NCI-H2196 (cell line): ENCODE data around the gene MRPL10.

Experiments used
- DNase-seq: peaks from one replicate; lab custom pipeline; 2025; ENCODE audit not compliant: unreplicated experiment; lab: John Stamatoyannopoulos, UW

Gene MRPL10

DNA sequence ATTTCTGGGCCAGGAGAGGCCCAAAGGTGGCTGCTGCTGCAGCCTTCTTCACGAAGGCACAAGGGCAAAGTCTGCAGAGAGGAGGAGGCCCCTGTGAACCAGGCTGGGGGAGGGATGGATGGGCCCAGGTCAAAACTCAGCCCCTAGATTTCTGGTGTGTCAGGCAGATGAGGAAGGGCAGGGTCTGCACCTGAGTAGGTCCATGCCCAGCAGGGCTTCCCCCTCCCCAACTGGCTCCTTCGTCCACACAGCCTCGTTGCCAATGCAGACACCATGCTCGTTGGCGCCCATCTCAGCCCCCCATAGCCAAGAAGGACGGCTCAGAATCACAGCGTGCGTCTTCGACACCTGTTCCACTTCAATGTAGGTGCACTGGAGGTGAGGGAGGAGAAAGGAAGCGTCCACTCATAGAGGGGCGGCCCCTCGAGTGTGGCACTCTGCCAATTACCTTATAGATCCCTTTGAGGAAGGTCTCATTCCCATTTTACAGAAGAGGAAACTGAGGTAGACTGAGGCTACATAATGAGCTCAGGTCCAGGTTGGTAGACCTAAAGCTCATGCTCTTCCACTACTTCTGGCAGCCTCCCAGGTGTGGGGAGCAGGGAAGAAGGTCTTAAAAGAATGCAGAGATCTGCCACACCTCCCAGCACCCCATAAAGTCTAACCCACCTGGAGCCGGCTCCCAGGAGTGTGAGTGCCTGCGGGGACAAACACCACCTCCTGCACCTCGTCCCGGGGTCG lies 8.8 kb upstream of the MRPL10 start:
- DNase-seq = no peak

DNA sequence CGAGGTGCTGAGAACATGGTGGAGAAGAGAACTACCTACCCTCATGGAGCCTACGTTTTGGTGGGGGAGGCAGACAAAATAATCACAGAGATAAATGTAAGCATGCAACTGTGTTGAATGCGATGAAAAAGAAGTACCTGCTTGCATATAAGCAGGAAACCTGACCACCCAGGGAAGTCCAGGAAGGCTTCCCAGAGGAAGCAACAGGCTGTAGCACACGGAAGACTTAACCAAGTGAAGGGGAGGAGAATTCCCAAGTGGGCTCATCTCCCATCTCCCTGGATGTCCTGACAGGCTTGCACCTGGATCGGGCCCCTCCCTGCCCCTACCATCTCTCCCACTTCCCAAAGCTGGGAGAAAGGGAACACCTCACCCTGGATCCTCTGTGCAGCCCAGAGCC lies 7.7 kb upstream of the MRPL10 start:
- DNase-seq = no peak

DNA sequence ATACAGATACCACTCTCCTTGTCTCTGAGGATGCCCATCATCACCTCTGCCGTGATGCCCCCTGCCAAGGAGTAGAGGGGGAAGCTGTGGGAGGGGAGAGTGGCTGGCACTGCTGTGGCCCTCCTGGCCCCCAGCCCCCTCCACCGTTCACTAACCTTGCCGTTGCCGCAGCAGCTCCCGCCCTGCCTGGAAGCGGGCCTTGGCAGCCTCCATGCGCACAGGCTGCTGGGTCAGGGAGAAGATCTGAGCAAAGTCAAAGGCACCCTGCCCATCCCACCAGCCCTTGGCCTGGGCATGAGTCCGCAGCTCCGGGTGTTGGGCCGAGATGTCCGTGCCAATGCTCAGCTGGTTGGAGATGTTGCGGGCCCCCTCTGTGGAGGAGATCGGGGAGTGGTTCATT lies 7.3 kb upstream of the MRPL10 start:
- no peak for DNase-seq

DNA sequence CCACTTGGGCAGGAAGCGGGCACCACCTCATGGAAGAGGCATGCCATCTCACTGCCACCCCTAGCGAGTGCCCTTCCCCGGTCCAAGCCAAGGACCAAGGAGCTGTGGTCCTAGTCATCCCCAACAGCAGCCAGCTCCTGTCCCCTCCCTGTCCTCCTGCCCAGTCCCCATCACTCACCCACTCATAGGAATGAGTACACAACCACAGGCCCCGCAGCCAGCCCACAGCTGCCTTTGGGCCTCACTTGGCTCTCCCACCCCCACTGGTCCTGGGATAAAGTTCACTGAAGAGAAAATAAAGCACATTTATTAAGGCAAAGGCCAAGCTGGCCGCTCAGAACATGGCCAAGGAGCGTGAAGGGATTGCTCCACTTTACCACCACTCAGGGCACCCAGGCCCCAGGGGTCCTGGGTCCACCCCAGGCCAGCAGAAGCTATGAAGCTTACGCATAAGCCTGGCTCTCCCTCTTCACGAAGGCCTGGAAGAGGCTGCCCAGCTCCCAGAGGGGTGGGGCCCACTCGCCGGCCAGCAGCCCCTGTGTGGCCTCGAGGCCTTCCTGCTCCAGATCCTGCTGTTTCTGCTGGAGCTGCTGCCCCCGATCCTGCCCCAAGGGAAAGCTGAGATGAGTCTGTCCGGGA lies 6.2 kb upstream of the MRPL10 start:
- DNase-seq = no peak

DNA sequence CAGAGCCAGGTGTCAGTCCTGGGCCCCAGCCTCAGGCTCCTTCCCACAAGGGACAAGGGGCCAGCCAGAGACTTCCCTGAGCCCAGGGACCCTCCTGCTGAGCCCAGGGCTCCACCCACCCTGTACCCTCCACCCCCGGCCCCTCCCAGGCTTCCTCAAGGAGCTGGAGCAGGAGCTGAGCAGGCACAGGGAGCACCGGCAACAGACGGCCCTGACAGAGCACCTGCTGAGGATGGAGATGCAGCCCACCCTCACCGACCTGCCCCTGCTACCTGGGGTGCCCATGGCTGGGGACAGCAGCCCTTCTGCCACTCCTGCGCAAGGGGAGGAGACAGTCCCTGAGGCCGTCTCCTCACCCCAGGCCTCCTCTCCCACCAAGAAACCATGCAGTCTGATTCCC lies 5.3 kb upstream of the MRPL10 start:
- no peak for DNase-seq

DNA sequence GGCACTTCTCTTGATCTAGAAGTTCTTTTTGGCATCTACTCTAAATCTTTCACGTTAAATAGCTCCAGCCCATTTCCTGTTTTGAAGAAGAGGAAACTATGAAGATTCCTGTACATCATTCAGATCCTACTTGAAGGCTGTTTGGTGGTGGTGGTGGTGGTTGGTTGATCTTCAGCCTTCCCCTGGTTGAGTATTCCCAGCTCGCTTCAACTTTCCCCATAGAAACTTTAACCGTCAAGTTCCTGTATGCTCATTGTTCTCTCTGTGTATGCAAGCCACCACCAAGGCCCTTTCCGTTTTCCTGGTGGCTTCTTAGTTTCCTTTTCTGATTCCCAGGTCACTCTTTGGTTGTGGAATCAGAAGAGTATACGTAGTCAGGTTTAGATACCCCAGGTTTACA lies 3.4 kb upstream of the MRPL10 start:
- DNase-seq = no peak

DNA sequence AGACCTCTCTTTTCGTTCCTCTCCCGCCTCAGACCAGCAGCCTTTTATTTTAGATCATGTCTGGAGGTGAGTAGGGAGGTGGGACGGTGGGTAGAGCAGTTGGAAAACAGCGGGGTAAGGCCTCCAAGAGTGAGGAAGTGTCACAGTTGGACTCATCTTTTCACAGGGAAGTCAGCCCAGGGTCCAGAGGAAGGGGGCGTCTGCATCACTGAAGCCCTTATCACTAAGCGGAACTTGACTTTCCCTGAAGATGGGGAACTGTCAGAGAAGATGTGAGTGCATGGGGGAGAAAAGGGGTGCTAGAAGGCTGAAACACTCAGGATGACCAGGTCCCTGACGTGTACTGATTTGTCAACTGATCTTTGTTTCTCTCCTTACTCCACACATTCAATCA lies 590 bp upstream of the MRPL10 start:
- no peak for DNase-seq

DNA sequence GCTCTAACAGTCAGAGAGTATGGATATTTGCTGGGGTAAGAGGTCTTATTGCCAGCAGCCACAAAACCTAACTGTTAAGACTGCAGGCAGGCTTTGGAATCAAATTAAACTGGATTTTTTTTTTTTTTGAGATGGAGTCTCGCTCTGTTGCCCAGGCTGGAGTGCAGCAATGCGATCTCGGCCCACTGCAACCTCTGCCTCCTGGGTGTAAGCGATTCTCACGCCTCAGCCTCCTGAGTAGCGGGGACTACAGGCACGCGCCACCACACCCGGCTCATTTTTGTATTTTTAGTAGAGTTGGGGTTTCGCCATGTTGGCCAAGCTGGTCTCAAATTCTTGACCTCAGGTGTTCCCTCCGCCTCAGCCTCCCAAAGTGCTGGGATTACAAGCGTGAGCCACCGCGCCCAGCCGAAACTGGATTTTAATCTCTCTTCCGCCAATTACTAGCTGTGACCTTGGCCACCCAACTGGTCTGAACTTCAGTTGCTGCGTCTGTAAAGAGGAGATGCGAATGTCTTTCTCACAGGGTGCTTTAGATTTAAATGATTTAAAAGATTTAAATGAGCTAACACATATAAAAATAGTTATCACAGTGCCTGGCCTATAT lies 842 bp downstream of the MRPL10 start:
- DNase-seq = no peak

DNA sequence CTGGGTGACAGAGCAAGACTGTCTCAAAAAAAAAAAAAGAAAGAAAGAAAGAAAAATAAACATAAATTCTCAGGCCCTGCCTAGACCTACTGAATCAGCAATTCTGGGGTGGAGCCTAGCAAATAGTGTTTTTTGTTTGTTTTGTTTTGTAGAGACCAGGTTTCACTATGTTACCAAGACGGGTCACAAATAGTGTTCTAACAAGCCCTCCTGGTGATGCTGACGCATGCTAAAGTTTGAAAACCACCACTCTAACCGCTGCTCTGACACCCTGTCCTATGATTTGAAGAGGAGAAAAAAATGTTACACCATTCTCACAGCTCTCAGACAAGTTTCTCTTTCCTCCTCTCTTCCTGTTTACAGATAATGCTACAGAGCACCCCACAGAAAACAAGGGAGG lies 1.5 kb downstream of the MRPL10 start:
- DNase-seq = no peak

DNA sequence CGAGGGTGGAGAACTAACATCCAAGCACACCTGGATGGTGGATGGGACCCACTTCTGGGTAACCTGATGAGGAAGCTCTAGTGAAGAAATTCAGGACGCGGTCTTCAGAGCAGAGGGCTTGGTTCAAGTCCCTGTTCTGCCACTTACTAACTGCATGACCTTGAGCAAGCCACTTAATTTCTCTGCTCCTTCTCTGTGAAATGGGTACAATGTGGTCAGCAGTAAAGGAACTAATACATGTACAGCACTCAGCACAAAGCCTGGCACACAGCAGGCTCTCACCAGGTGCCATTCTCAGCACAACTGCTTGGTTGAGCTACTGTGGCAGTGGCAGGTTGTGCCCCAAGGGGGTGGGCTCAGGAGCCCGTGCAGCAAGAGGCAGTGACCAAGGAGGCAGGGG lies 7.8 kb downstream of the MRPL10 start:
- no peak for DNase-seq

DNA sequence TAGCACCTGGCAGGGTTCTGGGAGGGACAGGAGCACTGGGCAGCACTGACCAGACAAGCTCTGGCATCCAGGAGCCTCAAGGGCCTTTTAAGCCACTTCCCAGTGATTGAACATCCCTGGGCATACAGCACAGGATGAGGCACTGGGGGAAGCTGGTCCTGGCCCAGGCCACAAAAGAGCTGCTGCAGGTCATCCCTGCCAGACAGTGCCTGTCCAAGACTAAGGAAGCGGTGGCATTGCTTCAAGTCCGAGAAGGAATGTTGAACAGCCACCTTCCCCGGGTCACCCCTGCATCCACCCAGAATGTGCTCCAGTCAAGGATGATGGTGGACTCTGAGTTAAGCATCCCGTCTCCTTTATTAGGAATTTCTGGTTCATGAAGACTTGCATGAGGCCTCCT lies 8.6 kb downstream of the MRPL10 start:
- DNase-seq = no peak

DNA sequence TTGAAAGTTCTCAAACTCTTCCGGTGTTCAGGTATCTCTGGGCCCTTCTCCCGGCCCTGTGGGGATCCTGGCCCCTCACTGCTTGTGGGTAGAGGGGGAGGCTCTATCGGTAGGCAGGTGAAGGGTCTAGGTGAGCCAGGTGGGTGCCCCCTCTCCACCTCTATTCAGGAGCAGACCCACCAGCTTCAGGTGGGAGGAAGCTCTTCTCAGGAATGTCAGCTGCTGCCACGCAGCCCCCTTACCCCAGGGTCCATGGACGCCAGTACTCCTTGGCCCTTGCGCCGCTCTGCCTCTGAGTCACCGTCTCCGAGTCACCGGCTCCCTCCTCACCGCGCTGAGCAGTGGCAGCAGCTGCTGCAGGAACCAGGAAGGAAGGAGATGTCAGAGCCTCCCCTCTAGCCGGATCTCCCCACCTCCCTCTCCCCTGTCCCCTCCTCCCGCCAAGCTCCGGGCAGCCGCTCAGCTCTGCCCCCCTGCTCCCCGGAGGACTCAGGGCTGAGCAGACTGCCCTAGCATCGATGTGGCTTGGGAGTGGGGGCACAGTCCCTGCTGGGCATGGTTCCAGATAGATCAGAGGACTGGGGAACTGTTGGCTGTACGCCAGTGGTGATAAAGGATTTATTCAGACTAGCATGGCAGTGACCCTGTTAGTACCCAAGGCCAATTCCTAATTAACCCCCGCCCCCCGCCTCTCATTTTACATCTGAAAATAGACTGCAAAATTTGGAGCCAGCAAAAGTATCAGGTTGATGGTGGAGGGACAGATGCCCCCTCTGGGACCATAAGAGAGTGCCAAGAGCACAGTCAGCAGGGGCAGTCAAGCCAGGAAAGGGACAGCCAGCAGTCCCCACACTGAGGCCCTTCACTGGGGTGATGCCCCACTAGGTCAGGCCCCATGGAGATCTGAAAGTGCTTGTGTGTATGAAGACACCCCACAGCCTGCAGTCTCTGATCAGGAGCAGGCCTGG lies 9.6 kb downstream of the MRPL10 start, which contains the start of gene OSBPL7:
Gene OSBPL7 (minus strand): TSS at position 371 of the 968 bp plus-strand sequence. CDS start 1,516 bp downstream, outside the sequence.
- peak; percentile 83 for DNase-seq

DNA sequence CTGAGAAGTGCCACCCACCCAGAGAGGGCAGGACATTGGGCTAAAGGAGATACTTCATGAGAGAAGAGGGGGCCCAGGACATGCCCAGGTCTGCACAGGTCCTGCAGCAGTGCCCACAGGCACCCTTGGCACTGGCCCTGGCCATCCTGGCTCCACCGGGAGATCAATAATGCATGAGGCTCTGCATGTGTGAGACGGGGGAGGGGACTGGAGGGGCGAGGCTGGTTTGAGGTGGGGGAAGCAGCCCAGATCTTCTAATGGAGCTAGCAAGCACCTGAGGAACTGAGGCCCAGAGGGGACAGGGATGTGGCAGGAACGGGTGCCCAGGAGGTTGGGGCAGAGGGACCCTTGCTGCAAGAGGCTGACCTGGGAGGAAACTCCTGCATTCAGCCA lies 10.3 kb downstream of the MRPL10 start:
- no peak for DNase-seq

DNA sequence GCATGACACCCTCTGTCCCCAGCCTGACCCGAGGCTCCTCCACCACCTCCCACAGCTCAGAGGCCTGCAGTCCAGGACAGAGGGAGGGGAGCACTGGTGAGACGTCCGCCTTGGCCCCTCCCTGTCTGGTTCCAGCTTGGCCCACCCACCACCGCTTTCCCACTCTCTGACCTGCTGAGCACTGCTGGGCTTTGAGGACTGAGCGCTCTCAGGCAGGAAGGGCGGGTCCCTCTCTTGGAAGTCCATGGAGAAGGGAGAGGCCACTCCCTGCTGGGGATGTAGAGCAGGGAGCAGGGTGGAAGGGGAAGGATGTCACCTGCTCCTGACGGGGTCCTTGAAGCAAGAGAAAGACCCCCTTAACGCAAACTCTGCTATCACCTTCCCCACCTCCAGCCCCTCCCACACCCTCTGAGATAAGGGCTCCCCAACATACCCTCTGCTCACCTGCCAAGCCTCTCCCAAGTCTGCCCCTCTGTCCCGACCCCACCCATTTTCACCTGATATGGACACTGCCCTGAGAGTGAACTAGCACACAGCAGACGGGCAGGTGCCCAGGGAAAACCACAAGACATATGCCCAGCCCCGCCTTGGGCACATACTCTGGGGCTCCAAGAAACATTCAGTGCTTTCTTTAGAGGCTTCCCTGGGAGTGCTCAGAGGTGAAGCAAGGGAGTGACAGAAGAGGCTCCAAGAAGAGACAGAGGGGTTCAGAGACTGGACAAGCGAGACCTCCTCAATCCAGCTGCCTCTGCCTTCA lies 11.1 kb downstream of the MRPL10 start:
- DNase-seq = no peak

DNA sequence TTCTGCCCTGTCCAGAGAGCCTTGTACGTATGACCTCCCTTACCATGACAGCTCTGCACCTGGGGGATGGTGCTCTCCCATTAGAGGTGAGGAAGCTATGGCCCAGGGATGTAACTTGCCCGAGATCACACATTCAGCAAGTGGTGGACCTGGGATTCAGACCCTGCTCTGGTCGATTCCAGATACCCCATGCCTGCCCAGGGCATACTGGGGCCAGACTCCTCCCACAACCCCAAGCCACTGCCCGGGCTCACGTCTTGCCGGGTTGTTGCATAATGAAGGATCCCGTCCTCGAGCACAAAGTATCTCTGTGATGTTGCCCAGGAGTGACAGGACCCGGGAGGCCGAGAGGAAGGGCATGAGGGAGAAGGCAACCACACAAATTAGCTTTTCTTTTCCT lies 11.9 kb downstream of the MRPL10 start:
- no peak for DNase-seq

DNA sequence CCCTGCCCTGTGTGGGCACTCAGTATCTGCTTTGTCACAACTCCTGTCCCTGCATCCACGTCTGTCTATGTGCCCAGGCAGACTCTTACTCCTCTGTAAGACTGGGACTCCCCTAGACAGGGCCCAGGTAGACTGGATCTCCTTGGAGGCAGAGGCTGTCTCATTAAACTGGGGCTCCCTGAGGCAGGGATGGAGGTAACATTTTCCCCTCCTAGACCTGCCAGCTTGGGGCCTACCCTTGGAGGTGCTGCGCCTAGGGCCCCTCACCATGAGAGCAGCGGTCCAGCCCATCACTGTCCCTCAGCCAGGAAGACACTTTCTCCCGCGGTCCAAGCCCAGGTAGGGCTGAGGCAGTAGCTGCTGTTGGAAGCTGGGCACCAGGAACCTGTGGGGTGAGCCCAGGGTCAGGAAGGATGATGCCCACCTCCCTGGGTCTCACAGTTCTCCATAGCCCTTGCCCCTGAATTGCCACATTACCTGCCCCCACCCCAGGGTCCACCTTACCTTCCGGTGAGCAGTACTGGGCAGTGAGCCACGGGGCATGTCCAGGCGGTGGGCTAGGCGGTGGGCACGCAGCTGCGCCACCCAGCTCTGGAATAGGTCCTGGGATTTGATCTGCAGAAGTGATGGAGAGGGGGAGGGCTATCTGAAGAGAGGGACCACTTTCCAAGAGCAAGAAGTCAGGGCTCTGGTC lies 13.2 kb downstream of the MRPL10 start:
- no peak for DNase-seq

DNA sequence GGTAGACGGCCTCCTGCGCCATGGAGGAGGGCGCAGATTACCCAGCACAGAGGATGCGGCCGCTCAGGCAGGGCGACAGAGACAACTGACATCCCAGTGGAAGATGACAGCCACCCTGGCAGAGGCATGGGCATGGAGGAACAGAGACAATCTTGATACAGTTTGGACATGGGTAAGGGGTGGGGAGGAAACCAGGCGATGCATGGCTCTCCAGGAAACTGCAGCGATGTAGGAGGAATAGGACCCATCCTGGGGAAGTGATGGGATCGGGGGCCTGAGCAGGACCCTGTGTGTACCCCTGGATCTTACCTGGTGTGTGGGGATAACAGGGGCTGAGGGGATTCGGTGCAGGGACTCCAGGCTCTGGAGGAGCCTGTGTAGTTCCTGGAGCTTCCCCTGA lies 14.4 kb downstream of the MRPL10 start:
- DNase-seq = no peak

DNA sequence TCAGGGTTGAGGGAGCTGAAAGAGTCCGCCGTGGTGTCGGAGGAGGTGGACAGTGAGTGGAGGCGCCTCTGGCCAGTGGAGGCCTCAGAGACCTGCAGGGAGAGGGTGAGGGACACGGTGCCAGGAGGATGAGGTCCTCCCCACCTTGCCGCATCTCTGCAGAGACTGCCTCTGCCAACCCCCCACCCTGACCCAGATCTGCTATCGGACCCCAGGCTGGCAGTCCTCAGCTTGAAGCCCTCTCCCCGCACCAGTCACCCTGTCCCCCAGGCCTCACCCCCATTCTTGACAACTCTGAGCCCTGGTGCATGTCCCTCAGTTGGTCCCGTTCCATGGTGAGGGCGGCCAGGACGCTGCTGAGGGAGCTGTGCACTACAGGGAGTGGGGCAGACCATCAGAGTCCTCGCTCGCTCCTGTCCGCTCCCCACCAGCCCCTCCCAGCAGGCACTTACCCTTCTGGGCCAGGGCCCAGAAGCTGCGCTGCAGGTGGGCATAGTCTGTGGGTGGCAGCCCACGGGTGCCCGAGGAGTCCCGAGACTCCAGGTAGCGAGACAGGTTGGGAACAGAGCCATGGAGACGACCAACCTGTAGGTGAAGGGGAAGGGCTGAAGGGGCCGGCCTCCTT lies 15.1 kb downstream of the MRPL10 start:
- no peak for DNase-seq

DNA sequence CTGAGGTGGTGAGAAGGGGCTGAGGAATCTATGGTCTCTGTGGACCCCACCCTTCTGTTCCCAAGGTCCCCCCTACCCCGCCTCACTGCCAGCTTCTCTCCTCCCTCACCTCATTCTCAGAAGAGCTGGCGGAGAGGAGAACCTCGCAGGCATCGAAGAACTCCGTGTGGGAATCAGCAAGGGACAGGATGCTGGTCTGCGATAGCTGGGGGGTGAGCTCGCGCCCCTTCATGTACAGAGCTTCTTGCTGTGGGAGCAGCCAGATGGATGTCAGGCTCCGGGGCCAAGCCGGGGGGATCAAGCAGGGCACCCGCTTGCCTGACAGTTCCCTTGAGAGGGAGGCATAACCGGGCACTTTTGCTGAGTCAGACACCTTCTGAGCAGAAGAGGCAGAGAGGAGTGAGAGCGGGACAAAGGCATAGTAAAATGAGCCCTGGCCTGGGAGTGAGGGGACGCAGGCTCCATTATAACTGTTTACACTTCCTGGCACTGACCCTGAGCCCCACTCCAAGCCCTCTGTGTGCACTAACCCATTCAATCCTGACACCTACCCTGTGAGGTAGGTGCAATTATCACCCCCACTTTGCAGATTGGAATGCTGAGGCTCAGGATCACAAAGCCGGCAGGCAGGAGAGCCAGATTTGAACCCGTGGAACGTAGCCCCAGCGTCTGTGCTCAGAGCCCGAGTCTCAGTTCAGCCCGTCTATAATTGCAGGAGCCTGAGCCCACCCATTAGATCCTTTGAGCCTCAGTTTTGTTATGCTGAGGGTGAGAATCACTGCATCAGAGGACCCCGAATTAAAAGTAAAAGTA lies 16.0 kb downstream of the MRPL10 start:
- DNase-seq = no peak
